Panc1 (cell line): Measurements from ENCODE around the gene PAX7. TPM values are rescaled to one million over a fixed set of nuclear protein-coding genes. Genes with fewer than 3 reads are reported as not detected.

ENCODE experiments used
- ATAC-seq: fragments of 200-7000 bp; cut with Tn5 transposase; 2 replicates; pipeline ENCODE4 v1.9.1; 2020; ENCODE audit warnings: mild to moderate bottlenecking, moderate library complexity
- BruUV-seq: library from RNA; stranded (reverse); fragments of 400-500 nt; replicated peaks from 2 replicates; lab custom pipeline; 2021; lab: Mats Ljungman, UMichigan
- CTCF ChIA-PET: fragments of 300-600 bp; sonication (Branson Sonifier 250); formaldehyde crosslinking; loops from one replicate; lab custom pipeline; 2022; ENCODE audit warnings: antibody characterized with exemption; lab: Charles Lee
- POLR2A ChIA-PET: fragments of 300-600 bp; sonication (Branson Sonifier 250); formaldehyde crosslinking; loops from one replicate; lab custom pipeline; 2022; ENCODE audit warnings: antibody characterized with exemption; lab: Charles Lee
- DNase-seq: peaks from one replicate; pipeline ENCODE4 v3.0.0-alpha.2; 2010; ENCODE audit warnings: low read depth, low spot score
- H3K27ac ChIP-seq: 2 replicates; pipeline ENCODE4 v1.5.1; 2011; ENCODE audit warnings: mild to moderate bottlenecking, low read length, inconsistent platforms
- H3K27me3 ChIP-seq: fragments of 200-500 bp; sonication (Bioruptor generic); 2 replicates; pipeline ENCODE4 v1.6.0; 2014; ENCODE audit warnings: low read length, inconsistent platforms; ENCODE audit not compliant: control insufficient read depth, insufficient read depth
- H3K36me3 ChIP-seq: fragments of 200-500 bp; sonication (Bioruptor generic); 2 replicates; pipeline ENCODE4 v1.5.1; 2014; ENCODE audit warnings: inconsistent platforms, mild to moderate bottlenecking, low read length, moderate library complexity; ENCODE audit not compliant: control insufficient read depth, insufficient read depth
- H3K4me1 ChIP-seq: 2 replicates; pipeline ENCODE4 v1.5.1; 2011; ENCODE audit warnings: inconsistent platforms, mild to moderate bottlenecking, low read length, moderate library complexity; ENCODE audit not compliant: control insufficient read depth, insufficient read depth
- H3K4me3 ChIP-seq, 2 experiments: 2 replicates each; pipeline ENCODE4 v1.5.1; 2011 to 2012; ENCODE audit warnings: low read depth in 2 of 2, low read length in 2 of 2, mild to moderate bottlenecking in 2 of 2, inconsistent platforms in 1 of 2, moderate library complexity in 1 of 2
- H3K9me3 ChIP-seq: fragments of 200-500 bp; sonication (Bioruptor generic); 2 replicates; pipeline ENCODE4 v1.5.1; 2014; ENCODE audit warnings: low read depth, mild to moderate bottlenecking, inconsistent platforms, low read length, moderate library complexity; ENCODE audit not compliant: control insufficient read depth, insufficient read depth
- POLR2AphosphoS5 ChIP-seq: IDR thresholded peaks from 2 replicates; pipeline ENCODE4 v1.6.1; 2012; ENCODE audit warnings: mild to moderate bottlenecking, low read depth, low read length, moderate library complexity
- SIN3A ChIP-seq: IDR thresholded peaks from 2 replicates; pipeline ENCODE4 v1.6.1; 2012; ENCODE audit warnings: low read depth, mild to moderate bottlenecking, low read length, moderate library complexity, borderline replicate concordance; ENCODE audit not compliant: insufficient read depth
- TCF7L2 ChIP-seq: IDR thresholded peaks from 2 replicates; pipeline ENCODE4 v1.6.1; 2011; ENCODE audit warnings: mild to moderate bottlenecking, low read depth, low read length, inconsistent platforms
- in situ Hi-C: cut with HindIII; loops from 2 replicates; pipeline ENCODE4 v1.10.0; 2016; ENCODE audit warnings: low sequenced_read_pairs, low pct_unique_long_range_greater_than_20kb
- intact Hi-C: fragments of 100-400 bp; cut with micrococcal nuclease; formaldehyde crosslinking; loops from one replicate; pipeline ENCODE4 v1.10.0; 2022; ENCODE audit not compliant: unreplicated experiment
- total RNA-seq: library from RNA; stranded (reverse); gene quantifications from one replicate; pipeline ENCODE4 v1.2.1, GENCODE V29; 2021; ENCODE audit not compliant: unreplicated experiment
- TF ChIP-seq, protein P1 (sequence below): fragments of 450-650 bp; IDR thresholded peaks from 2 replicates; pipeline ENCODE4 v1.5.1; 2017; ENCODE audit warnings: mild to moderate bottlenecking
- TF ChIP-seq, protein P2 (sequence below), 2 experiments: IDR thresholded peaks; 2 replicates each; pipeline ENCODE4 v1.6.1; 2011 to 2012; ENCODE audit warnings: low read depth in 2 of 2, control low read depth in 1 of 2, low read length in 1 of 2, mild to moderate bottlenecking in 1 of 2, moderate library complexity in 1 of 2; ENCODE audit not compliant: insufficient read depth in 1 of 2

Gene PAX7
- total RNA-seq, 1 experiment from 2014 or later: not detected

DNA sequence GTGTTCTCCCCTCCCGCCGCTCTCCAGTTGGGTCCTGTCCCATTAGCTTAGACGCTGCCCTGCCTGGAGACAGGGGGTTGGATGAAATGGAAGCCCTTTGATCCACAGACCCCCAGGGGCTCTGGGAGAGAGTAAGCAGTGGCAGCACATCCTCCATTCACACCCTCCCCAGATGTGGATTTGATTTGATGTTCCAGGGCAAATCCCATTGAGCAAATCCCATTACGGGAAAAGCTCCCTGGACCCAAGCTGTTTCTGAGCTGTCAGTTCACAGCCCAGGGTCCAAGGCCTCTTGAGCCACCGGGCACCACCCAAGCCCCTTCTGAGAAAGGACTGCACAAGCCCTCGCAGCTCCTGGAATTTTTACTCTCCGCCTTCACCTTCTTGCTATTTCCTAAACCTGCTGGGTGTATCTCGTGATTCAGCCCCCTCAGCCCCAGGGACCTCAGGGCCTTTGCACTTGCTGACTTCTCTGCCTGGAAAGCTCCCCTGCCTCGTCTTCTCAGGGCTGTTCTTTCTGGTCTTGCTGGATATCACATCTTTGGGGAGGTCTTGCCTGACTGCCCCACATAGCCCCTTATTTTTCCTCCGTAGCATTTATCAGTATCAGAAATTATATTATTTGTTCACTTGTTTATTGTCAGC lies 101.1 kb downstream of the PAX7 start:
- in situ Hi-C loops: no loop called here

DNA sequence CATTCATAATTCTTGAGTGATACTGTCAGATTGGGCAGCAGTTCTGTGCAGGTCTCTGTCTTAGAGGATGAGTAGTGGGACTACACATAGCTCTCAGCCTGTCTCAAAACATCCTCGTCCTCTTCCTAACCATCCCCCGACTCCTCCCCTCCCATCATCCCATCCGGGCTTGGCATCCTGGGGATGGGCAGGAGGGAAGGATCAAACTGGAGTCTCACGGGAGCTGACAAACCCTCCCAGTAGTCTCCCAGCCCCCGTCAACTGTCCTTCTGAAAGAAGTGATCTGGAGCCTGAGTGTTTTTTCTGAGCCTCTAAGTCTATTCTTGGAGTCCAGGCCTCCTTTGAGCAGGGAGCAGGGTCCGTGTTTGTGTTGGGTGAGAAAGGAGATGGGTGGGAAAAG lies 102.0 kb downstream of the PAX7 start:
- in situ Hi-C loops: no loop called here
- no peak for ATAC-seq
- Histone ChIP-seq H3K4me3 (no peak overlapping the region), H3K4me1 (no peaks in the 10 kb centered on the region), H3K9me3 (no peaks in the 10 kb centered on the region), H3K27ac (no peak overlapping the region), H3K27me3 (no peaks in the 10 kb centered on the region), H3K36me3 (no peaks in the 10 kb centered on the region)
- no peak for DNase-seq
- ChIA-PET CTCF (no interaction called here), POLR2A (interaction anchor here (0.5 kb wide), 1 partner anchor 67 kb away, joined by 4 read pairs; no protein-coding TSS in a partner anchor)
- BruUV-seq: no TSS peak
- no peak for TF ChIP-seq SIN3A
- TF ChIP-seq, protein P1, sequence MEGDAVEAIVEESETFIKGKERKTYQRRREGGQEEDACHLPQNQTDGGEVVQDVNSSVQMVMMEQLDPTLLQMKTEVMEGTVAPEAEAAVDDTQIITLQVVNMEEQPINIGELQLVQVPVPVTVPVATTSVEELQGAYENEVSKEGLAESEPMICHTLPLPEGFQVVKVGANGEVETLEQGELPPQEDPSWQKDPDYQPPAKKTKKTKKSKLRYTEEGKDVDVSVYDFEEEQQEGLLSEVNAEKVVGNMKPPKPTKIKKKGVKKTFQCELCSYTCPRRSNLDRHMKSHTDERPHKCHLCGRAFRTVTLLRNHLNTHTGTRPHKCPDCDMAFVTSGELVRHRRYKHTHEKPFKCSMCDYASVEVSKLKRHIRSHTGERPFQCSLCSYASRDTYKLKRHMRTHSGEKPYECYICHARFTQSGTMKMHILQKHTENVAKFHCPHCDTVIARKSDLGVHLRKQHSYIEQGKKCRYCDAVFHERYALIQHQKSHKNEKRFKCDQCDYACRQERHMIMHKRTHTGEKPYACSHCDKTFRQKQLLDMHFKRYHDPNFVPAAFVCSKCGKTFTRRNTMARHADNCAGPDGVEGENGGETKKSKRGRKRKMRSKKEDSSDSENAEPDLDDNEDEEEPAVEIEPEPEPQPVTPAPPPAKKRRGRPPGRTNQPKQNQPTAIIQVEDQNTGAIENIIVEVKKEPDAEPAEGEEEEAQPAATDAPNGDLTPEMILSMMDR: no peak
- TF ChIP-seq TCF7L2: no peak
- TF ChIP-seq POLR2AphosphoS5: no peak
- TF ChIP-seq, protein P2, sequence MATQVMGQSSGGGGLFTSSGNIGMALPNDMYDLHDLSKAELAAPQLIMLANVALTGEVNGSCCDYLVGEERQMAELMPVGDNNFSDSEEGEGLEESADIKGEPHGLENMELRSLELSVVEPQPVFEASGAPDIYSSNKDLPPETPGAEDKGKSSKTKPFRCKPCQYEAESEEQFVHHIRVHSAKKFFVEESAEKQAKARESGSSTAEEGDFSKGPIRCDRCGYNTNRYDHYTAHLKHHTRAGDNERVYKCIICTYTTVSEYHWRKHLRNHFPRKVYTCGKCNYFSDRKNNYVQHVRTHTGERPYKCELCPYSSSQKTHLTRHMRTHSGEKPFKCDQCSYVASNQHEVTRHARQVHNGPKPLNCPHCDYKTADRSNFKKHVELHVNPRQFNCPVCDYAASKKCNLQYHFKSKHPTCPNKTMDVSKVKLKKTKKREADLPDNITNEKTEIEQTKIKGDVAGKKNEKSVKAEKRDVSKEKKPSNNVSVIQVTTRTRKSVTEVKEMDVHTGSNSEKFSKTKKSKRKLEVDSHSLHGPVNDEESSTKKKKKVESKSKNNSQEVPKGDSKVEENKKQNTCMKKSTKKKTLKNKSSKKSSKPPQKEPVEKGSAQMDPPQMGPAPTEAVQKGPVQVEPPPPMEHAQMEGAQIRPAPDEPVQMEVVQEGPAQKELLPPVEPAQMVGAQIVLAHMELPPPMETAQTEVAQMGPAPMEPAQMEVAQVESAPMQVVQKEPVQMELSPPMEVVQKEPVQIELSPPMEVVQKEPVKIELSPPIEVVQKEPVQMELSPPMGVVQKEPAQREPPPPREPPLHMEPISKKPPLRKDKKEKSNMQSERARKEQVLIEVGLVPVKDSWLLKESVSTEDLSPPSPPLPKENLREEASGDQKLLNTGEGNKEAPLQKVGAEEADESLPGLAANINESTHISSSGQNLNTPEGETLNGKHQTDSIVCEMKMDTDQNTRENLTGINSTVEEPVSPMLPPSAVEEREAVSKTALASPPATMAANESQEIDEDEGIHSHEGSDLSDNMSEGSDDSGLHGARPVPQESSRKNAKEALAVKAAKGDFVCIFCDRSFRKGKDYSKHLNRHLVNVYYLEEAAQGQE (IDR thresholded peaks at IDR 0.05; ENCODE audit: insufficient read depth in 1 of 2, low read depth in 2 of 2, low read length in 1 of 2): no peak
- intact Hi-C loops: no loop called here

More for the DNA sequence above, 101.1 kb downstream of the PAX7 start:
- H3K27ac ChIP-seq: no peak overlapping the region
- intact Hi-C loops: no loop called here
- ChIA-PET CTCF (no interaction called here), POLR2A (no interaction called here)
- no peak for ATAC-seq
- H3K27me3 ChIP-seq: no peaks in the 10 kb centered on the region
- H3K4me3 ChIP-seq: no peak overlapping the region
- no peak for DNase-seq
- TF ChIP-seq, protein P1: no peak
- TF ChIP-seq, protein P2 (IDR thresholded peaks at IDR 0.05; ENCODE audit: insufficient read depth in 1 of 2, low read depth in 2 of 2, low read length in 1 of 2): no peak
- TF ChIP-seq SIN3A: no peak
- H3K9me3 ChIP-seq: no peaks in the 10 kb centered on the region
- no peaks in the 10 kb centered on the region for H3K36me3 ChIP-seq
- no peaks in the 10 kb centered on the region for H3K4me1 ChIP-seq
- no TSS peak for BruUV-seq
